Tongue (tissue), 2 donors: ENCODE measurements around the gene REN. TPM values are rescaled to one million over a fixed set of nuclear protein-coding genes. Genes with fewer than 3 reads are reported as not detected.

ENCODE experiments used
- DNase-seq: peaks from one replicate; pipeline ENCODE4 v3.0.0-alpha.2; 2015
- total RNA-seq: library from RNA; depleted of rRNA; stranded (reverse); fragments of >200 nt; gene quantifications from one replicate; pipeline ENCODE4 v1.2.3, GENCODE V29; 2014

The REN gene
- total RNA-seq, 1 donor from 2014 or later = not detected

GRCh38 chr1:204190212-204191211 is 24.4 kb upstream of the REN start:
- peak; percentile 48 for DNase-seq

GRCh38 chr1:204188959-204189639 is 23.0 kb upstream of the REN start:
- no peak for DNase-seq

- DNase-seq = no peak
Measured at GRCh38 chr1:204186597-204186996, 20.5 kb upstream of the REN start.

DNA sequence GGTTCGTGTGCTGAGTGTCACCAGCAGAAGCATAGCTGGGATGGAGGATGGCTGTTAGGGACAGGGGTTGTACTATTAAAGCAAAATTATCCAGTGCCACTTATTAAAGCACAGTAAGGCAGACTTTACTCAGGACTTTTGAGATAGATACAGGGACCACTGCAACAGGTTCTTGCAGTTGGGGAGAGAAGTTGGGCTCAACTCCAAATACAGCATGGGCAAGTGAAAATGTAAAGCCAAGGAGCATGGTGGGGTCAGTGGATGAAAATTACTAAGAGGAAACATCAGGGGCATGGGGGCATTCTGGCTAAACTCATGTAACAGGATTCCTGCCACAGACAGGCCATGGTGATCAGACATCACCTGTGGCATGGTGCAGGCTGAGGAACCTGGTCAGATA is 15.0 kb upstream of the REN start:
- no peak for DNase-seq

GRCh38 chr1:204180133-204180532 is 14.0 kb upstream of the REN start:
- DNase-seq = peak; percentile 34

GRCh38 chr1:204178487-204179281 is 12.5 kb upstream of the REN start:
- no peak for DNase-seq

- DNase-seq = no peak
Measured at GRCh38 chr1:204177133-204177532, 11.0 kb upstream of the REN start.

GRCh38 chr1:204176049-204176448 is 9.9 kb upstream of the REN start:
- DNase-seq = no peak

GRCh38 chr1:204174958-204175357 is 8.8 kb upstream of the REN start:
- no peak for DNase-seq

DNA sequence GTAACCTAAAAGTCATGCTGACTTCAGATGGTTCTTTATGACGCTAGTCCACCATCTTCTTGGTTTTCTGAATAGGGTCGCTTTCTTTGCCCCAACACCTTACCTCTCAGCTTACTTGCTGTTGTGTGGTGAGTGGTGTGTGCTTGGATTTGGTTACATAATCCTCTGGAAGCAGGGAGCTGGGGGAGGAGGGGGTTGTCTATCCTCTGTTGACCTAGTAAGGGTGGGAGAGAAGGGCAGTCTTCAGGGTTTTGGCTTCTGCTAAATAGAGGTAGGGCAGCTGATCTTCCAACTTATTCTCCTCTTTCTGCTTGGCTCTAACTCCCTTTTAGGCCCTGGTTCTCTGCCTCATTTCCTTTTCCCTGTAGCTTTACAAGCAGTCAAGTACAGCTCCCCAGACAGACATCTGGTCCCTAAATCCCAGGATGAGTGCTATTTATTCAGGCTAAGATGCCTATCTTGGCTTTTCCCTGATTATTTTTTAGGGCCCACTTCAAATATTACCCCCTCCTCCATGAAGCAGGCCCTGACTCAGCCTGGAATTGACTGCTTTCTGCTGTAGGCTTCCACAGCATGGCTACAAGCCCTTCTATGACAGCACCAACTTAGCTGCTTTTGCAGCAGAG is 6.4 kb upstream of the REN start:
- no peak for DNase-seq

DNA sequence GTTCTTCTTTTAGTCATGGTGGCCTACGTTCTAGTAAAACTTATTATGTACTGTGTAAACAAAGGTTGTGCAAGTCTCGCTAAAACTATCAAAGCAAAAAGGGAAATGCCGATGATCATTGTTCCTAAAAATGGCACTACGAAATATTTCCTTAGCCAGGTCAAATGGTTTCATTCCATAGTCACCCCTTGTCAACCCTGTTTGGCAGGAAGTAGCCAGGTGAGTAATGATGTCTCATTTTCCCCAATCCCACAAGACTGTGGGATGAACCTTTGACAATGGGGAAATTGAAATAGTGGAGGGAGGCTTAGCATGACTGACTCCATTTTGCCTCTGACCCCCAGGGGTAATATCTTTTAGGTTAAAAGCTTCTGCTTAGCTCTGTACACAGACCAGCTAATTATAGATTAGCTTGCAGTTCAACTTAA is 5.6 kb upstream of the REN start:
- DNase-seq = no peak

- DNase-seq = no peak
Measured at GRCh38 chr1:204170494-204171155, 4.5 kb upstream of the REN start.

GRCh38 chr1:204169858-204170257 is 3.7 kb upstream of the REN start:
- no peak for DNase-seq

- no peak for DNase-seq
Measured at GRCh38 chr1:204167730-204168129, 1.6 kb upstream of the REN start.

GRCh38 chr1:204162494-204163074 is 3.6 kb downstream of the REN start:
- peak; percentile 89 for DNase-seq

GRCh38 chr1:204161609-204162493 is 4.3 kb downstream of the REN start:
- no peak for DNase-seq

DNA sequence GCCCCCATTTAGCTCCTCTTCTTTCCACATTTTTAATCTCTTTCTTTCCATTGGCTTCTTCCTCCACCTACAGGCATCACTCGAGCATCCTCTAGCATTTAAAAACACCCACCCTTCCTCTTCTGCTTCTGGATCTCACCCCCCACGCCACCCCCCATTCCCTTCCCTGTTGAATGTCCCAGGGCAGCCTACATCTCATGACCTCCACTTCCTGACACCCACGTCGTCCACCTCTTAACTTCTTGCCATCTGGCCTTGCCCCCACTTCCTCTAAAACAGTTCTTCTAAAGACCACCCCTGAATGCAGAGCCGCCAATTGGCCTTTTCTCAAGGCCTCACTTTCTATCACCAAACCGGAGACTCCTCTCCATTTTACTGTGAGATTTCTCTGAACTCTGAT is 8.2 kb downstream of the REN start:
- no peak for DNase-seq

DNA sequence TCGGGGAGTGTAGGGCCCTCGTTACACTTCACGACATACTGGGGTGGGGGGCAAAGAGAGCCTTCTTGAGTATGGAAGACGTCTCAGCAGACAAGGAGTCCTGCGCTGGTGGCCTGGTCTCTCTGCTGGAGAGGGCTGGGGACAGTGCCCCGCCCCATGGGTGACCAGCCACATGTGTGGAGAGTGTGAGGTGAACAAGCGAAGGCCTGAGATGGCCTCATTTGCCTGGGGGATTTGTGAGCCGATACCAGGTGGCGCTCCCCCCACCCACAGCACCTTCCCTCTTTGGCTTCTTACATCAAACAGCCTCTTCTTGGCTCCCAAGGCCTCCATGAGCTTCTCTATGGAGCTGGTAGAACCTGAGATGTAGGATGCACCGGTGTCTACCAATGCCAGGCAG is 10.3 kb downstream of the REN start:
- DNase-seq = no peak

GRCh38 chr1:204154568-204155255 is 11.4 kb downstream of the REN start:
- DNase-seq = peak; percentile 57
